GM18499 (cell line): ENCODE data around the gene SSX2IP.
"Not testable (repeated sequence)": the region's sequence is repeated elsewhere in the genome, so short reads cannot be mapped to it uniquely, and the experiment has no call there.

Experiments used
- ATAC-seq: cut with Tn5 transposase; IDR thresholded peaks from one replicate; pipeline ENCODE4 v1.9.1; 2021; ENCODE audit warnings: moderate number of reproducible peaks; ENCODE audit not compliant: insufficient read depth, unreplicated experiment

Gene SSX2IP

DNA sequence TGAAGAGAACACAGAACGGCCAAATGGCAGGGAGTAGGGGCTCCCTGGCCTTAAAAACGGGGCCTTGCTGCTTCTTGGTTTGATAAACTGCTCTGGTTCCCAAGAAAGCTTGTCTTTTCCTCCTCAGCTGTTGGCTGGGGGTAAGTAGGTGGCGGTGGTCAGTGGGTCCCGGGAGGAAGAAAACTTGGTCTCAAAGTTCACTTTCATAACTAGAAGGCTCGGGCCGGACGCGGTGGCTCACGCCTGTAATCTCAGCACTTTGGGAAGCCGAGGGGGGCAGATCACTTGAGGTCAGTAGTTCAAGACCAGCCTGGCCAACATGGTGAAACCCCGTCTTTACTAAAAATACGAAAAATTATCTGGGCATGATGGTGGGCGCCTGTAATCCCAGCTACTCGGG is 68.7 kb downstream of the SSX2IP start:
- ATAC-seq: no peak

DNA sequence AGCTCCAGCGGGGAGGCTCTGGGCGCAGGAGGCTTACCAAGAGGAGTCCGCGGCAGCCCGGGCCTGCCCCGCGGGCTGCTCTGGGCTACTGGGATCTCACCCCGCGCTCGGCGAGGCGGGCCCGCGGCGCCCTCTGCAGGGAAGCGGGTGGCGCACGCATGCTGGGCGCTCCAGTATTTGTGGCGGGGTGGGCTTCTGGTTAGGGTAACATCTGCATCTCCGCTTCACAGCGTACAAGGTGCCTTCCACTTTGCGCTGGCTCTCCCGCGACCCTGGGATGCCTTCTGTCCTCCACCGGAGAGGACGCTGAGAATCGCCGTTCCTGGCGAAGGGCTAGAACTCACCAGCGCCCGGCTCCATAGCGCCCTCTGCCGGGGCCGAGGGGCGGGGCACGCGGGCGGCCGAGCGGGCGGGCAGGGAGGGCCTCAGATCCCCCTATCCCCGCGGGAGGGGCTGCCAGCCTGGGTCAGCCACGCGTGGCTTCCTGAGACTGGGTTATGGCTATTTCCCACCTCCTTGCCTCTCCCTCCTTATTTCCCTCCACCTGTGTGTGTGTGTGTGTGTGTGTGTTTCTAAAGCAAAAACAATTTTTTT is 69.4 kb downstream of the SSX2IP start:
- ATAC-seq: peak; percentile 89

DNA sequence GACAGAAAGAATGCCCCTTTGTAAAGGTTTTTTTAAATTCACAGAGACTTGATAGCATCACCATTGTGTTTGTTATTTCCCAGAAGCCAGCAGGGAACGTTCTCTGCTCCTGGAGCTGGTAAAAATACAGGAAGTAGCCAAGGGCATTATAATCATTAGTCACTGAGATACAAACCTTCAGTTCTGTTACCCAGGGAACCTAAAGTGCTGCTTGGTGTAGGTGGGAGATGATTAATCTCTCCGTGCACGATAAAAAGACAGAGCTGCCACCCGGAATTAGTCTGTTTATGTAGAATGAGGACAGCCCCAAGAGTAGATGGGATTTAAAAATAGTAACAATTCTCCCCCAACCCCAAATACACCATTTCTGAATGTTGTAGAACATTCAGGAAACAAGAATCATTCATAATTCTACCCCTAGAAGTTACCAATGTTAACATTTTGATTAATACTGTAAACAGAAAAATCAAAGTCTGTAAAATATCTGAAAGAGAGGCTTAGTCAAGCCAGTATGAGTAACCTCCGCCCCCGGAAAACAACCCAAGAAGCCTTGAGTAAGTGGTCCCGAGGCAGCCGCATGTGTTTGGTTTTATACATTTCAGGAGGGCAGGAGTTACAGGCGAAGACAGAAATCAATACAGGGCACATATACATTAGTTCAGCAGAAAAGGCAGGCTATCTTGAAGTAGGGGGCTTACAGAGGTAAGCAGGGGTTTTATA is 70.7 kb downstream of the SSX2IP start:
- ATAC-seq: no peak

- no peak for ATAC-seq
Observed at GRCh38 chr1:84617349-84617748, 72.9 kb downstream of the SSX2IP start.

- no peak for ATAC-seq
Observed at GRCh38 chr1:84615790-84616189, 74.5 kb downstream of the SSX2IP start.

GRCh38 chr1:84613887-84614286 is 76.4 kb downstream of the SSX2IP start:
- ATAC-seq: no peak

- ATAC-seq: no peak
Observed at GRCh38 chr1:84613026-84613425, 77.2 kb downstream of the SSX2IP start.

DNA sequence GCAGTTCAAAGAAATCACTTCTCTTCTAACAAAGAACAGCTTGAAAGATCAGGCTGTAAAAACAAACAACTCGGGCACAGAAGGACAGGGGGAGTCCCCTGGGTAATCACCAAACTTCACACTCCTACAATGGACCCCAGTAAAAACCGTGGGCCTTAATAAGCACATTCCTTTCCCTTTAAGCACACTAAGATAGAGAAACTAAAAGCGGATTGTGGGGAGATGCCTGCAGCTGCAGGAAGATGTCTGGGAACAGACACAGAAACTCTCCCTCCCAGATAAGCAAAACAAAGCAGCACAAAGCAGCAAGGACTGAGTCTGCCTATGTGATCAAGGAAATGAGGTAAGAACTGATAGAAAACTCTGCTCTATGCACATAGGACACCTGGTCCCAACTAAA is 78.5 kb downstream of the SSX2IP start:
- ATAC-seq: no peak

- ATAC-seq: no peak
Observed at GRCh38 chr1:84611091-84611490, 79.2 kb downstream of the SSX2IP start.

- ATAC-seq: no peak
Observed at GRCh38 chr1:84606977-84607376, 83.3 kb downstream of the SSX2IP start.

GRCh38 chr1:84605157-84605556 is 85.1 kb downstream of the SSX2IP start:
- ATAC-seq: no peak

DNA sequence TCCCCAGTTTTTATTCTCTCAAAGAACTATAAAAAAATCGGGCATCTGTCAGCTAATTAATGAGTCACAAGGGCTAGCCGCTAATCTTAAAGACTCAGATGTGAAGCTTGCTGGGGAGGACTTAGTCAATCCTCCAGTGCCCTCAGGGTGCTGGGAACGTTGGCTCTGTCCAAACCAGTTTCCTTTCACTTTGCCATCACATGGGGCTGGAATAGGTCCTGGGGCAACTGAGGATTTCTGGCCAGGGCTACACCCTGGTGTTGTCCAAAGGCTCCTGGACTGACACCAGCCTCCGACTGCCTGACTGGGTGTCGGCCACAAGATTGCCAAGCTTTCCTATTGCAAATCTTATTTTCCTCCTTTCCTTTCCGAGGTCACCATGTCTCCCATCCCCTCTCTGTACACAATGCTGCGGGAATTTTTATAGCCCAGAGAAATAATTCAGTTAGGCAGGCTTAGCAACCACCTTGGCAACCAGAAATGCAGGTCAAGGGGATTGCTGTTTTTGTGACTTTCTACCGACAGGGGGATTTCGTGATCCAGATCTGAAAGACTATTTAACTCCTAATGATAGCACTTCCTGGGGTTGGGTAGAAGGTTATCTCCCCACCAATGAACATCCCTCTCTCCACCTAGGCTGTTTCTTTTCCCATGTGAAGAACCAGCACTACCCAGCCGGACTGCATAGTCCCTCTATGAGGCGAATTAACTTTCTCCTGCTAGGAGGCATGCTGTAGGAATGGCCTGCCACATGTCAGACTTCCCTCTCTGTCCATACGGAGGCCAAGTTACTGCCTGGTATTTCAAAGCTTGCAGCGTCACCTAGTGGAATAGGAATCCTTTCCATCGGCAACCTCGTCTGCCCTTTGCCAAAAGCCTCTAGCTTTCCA is 86.1 kb downstream of the SSX2IP start:
- ATAC-seq: no peak

DNA sequence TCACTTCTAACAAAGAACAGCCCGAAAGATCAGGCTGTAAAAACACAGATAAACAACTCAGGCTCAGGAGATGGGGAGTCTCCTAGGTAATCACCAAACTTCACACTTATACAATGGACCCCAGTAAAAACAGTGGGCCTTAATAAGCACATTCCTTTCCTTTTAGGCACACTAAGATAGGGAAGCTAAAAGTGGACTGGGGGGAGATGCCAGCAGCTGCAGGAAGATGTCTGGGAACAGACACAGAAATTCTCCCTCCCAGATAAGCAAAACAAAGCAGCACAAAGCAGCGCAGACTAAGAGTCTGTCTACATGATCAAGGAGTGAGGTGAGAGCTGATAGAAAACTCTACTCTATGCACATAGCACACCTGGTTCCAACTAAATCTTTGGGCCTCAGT is 87.0 kb downstream of the SSX2IP start:
- ATAC-seq: no peak

- ATAC-seq: no peak
Observed at GRCh38 chr1:84600796-84601195, 89.5 kb downstream of the SSX2IP start.

- ATAC-seq: peak; percentile 71
Observed at GRCh38 chr1:84598846-84599741, 91.2 kb downstream of the SSX2IP start.

DNA sequence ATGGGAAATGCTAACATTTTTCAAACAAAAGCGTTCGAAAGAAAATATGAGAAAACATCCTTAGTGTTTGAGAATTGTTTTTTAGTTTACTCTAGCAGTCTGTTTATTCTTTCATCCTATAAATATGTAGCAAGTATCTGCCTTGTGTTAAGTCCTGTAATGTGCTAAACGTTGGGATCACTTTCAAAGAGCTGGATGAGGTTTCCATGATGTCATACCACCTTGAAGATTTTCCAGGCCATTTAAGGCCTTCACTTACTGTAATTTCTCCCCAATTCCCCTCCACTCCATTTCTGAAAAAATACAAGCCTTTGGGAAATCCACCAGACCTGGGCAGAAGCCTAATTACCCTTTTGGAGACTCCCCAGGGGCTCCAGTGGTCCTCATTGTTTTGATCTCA is 91.8 kb downstream of the SSX2IP start:
- peak; percentile 1 for ATAC-seq

DNA sequence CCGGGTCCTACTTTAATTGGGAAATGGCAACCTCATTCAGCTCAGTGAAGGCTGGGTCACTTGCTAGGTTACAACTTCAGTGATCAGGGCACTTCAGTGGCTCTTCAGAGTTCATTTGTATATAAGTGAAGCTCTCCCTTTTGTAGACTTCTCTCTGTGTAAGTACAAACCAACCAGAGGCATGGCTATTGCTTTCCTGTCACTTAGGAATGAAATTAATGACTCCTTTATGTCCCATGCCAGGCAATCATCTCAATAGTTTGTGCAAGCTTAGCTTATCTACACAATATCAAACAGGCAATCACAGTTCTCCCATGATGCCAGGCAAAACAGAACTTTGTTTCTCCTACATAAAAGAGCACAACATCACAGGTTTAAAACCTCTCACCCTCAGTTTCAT is 93.2 kb downstream of the SSX2IP start:
- no peak for ATAC-seq

DNA sequence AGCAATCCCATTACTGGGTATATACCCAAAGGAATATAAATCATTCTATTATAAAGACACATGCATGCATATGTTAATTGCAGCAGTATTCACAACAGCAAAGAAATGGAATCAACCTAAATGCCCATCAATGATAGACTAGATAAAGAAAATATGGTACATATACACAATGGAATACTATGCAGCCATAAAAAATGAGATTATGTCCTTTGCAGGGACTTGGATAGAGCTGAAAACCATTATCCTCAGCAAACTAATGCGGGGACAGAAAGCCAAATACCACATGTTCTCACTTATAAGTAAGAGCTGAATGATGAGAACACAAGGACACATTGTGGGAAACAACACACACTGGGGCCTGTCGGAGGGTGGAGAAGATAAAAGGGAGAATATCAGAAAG is 95.3 kb downstream of the SSX2IP start:
- ATAC-seq: not testable (repeated sequence)
